HepG2 (cell line): ENCODE data around the gene RGR.

Source experiments
- CTCF ChIP-seq: sonication (generic); formaldehyde crosslinking; IDR thresholded peaks from 2 replicates; pipeline ENCODE4 v1.5.0; 2020; ENCODE audit warnings: mild to moderate bottlenecking, missing genetic modification reagents, moderate library complexity
- FOSL1 ChIP-seq: sonication (generic); formaldehyde crosslinking; IDR thresholded peaks from 2 replicates; pipeline ENCODE4 v1.9.0; 2021; ENCODE audit warnings: missing genetic modification reagents, borderline replicate concordance
- JUN ChIP-seq: sonication (generic); formaldehyde crosslinking; IDR thresholded peaks from 2 replicates; pipeline ENCODE4 v1.4.0; 2020; ENCODE audit warnings: mild to moderate bottlenecking, missing genetic modification reagents
- RFX5 ChIP-seq: IDR thresholded peaks from 2 replicates; pipeline ENCODE4 v1.6.1; 2011; ENCODE audit warnings: low read depth, low read length, improper control_type of control experiment
- TBP ChIP-seq: sonication (generic); formaldehyde crosslinking; IDR thresholded peaks from 2 replicates; pipeline ENCODE4 v1.5.0; 2020; ENCODE audit warnings: missing genetic modification reagents
- TCF7 ChIP-seq: sonication (generic); IDR thresholded peaks from 2 replicates; pipeline ENCODE4 v1.6.1; 2016; ENCODE audit warnings: antibody characterized with exemption, low read depth
- ZNF296 ChIP-seq: sonication (generic); formaldehyde crosslinking; conservative IDR thresholded peaks from 2 replicates; pipeline ENCODE4 v1.5.0; 2020; ENCODE audit warnings: mild to moderate bottlenecking, missing genetic modification reagents
- ZNF318 ChIP-seq: sonication (generic); formaldehyde crosslinking; IDR thresholded peaks from 2 replicates; pipeline ENCODE4 v1.4.0; 2020; ENCODE audit warnings: mild to moderate bottlenecking, missing genetic modification reagents
- ZNF709 ChIP-seq: sonication (generic); formaldehyde crosslinking; IDR thresholded peaks from 2 replicates; pipeline ENCODE4 v1.5.0; 2020; ENCODE audit warnings: mild to moderate bottlenecking, missing genetic modification reagents

- no peak for TF ChIP-seq RFX5
- TF ChIP-seq FOSL1 (CRISPR knock-in tag): no peak
- TF ChIP-seq ZNF318: no peak
- no peak for TF ChIP-seq TBP
- no peak for TF ChIP-seq TCF7
- TF ChIP-seq ZNF296: no peak
- TF ChIP-seq CTCF: no peak
- no peak for TF ChIP-seq ZNF709 (CRISPR knock-in tag)
- no peak for TF ChIP-seq JUN (CRISPR knock-in tag)
These were observed 10.9 kb upstream of the RGR start for GRCh38 chr10:84233940-84234339.
